NCI-H1436 (cell line): Measurements from ENCODE around the gene MYBBP1A.
"Not testable (repeated sequence)": the region's sequence is repeated elsewhere in the genome, so short reads cannot be mapped to it uniquely, and the experiment has no call there.

Source experiments
- DNase-seq: peaks from one replicate; lab custom pipeline; 2025; lab: John Stamatoyannopoulos, UW

Gene MYBBP1A, protein sequence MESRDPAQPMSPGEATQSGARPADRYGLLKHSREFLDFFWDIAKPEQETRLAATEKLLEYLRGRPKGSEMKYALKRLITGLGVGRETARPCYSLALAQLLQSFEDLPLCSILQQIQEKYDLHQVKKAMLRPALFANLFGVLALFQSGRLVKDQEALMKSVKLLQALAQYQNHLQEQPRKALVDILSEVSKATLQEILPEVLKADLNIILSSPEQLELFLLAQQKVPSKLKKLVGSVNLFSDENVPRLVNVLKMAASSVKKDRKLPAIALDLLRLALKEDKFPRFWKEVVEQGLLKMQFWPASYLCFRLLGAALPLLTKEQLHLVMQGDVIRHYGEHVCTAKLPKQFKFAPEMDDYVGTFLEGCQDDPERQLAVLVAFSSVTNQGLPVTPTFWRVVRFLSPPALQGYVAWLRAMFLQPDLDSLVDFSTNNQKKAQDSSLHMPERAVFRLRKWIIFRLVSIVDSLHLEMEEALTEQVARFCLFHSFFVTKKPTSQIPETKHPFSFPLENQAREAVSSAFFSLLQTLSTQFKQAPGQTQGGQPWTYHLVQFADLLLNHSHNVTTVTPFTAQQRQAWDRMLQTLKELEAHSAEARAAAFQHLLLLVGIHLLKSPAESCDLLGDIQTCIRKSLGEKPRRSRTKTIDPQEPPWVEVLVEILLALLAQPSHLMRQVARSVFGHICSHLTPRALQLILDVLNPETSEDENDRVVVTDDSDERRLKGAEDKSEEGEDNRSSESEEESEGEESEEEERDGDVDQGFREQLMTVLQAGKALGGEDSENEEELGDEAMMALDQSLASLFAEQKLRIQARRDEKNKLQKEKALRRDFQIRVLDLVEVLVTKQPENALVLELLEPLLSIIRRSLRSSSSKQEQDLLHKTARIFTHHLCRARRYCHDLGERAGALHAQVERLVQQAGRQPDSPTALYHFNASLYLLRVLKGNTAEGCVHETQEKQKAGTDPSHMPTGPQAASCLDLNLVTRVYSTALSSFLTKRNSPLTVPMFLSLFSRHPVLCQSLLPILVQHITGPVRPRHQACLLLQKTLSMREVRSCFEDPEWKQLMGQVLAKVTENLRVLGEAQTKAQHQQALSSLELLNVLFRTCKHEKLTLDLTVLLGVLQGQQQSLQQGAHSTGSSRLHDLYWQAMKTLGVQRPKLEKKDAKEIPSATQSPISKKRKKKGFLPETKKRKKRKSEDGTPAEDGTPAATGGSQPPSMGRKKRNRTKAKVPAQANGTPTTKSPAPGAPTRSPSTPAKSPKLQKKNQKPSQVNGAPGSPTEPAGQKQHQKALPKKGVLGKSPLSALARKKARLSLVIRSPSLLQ (N-terminal part only)

DNA sequence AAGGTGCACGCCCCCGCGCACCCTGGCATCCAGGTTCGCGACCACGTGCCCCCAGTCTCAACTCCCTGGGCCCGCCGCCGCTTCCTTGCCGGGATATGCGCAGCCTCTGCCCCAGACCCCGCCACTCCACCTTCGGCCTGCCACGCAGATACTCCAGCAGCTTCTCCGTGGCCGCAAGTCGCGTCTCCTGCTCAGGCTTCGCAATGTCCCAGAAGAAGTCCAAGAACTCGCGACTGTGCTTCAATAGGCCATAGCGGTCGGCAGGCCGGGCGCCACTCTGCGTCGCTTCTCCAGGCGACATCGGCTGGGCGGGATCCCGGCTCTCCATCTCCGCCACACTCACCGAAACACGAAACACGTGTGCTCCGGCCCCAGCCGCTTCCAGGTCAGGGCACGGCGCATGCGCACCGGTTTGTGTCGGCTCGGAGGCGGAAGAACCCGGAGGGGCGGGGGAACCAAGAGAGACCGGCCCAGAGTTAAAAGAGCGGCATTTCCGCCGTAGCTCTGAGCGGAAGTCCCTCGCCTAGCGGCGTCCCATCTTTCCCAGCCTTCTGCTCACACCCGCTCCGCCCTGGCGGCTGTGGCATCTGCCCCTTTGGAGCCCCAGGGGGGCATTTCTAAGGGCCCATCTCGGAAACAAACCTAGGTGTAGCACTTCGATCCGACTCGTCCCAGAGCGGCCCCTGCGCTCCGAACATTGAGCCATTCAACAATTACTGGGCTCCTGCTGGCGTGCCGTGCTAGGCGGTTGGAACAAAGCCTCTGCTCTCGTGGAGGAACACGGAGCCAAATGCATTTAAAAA, at the start of gene MYBBP1A:
TSS of gene MYBBP1A (minus strand) at position 388 of the 803 bp plus-strand sequence. CDS start at position 328, 60 bp downstream.
- DNase-seq = peak; percentile 96

- DNase-seq = not testable (repeated sequence)
Observed at GRCh38 chr17:4604736-4605135, 49.6 kb upstream of the MYBBP1A start.

- DNase-seq = peak; percentile 69
Observed at GRCh38 chr17:4604111-4604644, 49.0 kb upstream of the MYBBP1A start.

GRCh38 chr17:4602041-4602440, 46.9 kb upstream of the MYBBP1A start:
- DNase-seq = no peak

GRCh38 chr17:4601326-4601725, 46.1 kb upstream of the MYBBP1A start:
- DNase-seq = no peak

GRCh38 chr17:4600563-4600962, 45.4 kb upstream of the MYBBP1A start:
- no peak for DNase-seq

DNA sequence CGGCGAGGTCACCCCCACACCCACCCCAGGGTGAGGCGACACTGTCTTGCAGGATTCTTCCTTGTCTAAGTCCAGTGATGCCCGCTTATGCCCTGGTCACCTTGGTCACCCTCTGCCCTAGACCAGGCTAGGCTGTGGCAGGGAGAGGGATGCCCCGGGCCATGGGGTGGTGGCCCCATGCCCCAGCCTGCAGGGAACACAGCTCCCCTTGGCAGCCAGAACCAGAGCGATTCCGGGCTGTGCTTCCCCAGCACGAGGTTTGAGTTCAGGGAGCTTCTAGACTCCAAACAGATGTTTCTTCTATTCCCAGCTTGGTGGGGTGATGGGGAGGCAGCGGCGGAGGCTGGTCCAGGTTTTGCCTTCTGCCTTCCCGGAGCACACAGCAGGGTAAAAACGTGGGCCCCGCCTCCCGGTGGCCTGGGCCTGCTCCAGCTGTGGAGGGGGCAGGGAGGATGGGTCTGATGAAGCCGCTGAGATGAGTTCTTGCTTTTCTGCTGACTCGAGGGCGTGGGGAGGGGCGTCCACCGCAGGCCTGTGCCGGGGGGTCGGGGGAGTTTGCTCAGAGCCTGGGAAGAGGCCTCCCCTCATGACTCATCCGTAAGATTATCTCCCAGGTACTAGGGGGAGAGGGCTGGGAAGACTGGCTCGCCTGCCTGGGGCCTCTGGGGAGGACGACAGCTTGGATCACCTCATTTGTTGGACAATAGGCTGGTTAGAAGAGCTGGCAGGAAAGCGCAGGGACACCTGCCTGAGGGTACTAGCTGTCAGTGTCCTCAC, 44.5 kb upstream of the MYBBP1A start:
- DNase-seq = peak; percentile 57

GRCh38 chr17:4598776-4599504, 43.8 kb upstream of the MYBBP1A start:
- DNase-seq = no peak

GRCh38 chr17:4597975-4598374, 42.8 kb upstream of the MYBBP1A start:
- no peak for DNase-seq

DNA sequence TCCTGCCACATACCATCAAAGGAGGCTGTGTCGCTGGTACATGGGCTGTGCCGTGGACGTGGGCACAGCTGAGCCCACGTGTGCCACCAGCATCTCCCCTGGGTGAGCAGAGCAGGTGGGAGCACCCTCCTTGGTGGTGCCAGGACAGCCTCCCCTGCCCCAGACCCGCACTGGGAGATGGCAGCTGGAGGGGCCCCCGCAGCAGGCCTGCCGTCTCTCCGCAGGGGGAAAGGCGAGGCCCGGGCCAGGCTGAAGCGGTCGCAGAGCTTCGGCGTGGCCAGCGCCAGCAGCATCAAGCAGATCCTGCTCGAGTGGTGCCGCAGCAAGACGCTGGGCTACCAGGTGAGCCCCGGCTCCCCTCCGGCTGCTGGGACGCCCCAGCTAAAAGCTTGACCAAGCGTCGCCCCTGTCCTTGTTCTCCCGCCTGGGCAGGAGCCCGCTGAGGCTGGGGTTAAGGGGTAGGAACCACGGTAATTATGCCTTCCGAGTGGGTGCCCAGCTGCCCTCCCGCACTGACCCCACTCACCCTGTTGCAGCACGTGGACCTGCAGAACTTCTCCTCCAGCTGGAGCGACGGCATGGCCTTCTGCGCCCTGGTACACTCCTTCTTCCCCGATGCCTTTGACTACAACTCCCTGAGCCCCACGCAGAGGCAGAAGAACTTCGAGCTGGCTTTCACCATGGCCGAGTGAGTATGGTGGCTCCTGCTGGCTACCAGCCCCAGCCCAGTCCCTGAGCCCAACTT, 41.6 kb upstream of the MYBBP1A start:
- DNase-seq = no peak

DNA sequence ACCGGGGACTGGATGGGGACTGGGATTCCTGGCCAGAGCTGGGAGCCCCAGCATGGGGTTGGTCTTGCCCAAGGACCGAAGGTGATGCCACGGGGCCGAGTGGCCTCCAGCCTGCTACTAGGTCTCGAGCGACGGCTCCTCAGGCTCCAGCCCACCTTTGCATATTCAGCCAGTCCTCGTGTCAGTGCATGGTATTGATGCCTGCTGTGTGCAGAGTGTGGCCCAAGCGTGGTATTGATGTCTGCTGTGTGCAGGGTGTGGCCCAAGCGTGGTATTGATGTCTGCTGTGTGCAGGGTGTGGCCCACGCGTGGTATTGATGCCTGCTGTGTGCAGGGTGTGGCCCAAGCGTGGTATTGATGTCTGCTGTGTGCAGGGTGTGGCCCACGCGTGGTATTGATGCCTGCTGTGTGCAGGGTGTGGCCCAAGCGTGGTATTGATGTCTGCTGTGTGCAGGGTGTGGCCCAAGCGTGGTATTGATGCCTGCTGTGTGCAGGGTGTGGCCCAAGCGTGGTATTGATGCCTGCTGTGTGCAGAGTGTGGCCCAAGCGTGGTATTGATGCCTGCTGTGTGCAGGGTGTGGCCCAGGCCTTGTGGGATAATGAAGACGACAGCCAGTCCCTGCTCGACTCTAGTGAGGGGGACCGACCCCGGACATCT, 40.6 kb upstream of the MYBBP1A start:
- not testable (repeated sequence) for DNase-seq

GRCh38 chr17:4594931-4595684, 39.9 kb upstream of the MYBBP1A start:
- peak; percentile 32 for DNase-seq

DNA sequence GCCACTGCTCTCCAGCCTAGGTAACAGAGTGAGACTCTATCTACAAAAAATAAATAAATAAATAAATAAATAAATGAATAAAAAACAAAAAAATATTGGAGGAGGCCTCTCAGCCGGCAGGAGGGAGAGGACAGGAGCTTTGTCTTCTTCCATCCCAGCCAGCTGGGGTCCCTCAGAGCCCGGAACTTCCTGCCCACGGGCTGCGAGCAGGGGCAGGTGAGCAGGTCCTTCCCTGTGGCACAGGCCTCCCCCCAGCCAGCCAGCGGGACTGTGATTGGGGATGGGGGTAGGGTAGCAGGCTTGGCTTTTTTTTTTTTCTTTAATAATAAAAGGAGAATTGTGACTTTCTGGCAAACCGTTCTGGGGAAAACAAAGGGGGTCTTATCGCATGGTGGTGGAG, 39.2 kb upstream of the MYBBP1A start:
- no peak for DNase-seq

- no peak for DNase-seq
Observed at GRCh38 chr17:4593021-4593421, 37.8 kb upstream of the MYBBP1A start.

DNA sequence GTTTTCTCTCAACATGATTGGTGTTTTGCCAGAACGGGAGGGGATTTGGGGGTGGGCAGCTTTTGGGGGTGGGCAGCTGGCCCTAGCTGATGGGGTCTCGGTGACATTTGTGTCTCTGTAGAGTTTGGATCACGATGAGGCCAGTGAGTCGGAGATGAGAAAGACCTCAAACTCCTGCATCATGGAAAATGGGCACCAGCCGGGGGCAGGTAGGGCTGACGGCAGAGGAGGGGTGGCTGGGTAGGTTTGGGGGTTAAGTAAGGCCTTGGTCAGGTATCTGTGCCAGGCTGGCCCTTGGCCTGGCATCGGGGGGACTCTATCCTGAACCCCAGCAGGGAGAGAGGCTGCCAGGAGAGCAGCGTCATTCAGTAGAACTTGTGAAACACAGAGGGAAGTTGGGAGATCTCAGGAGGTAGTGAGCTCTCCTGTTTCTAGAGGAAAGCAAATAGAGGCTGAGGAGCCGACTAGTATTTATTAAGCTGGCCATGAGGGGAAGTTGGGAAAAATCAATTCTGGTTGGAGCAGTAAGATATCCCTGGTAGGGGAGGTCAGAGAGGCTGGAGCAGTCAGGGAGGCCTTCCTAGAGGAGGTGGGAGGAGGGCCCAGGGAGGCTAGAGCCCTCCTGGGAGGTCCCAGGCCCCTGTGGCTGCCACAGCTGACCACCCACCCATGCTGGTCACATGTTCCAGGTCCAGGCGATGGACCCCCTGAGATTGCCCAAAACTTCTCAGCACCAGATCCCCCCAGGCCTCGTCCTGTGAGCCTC, 37.2 kb upstream of the MYBBP1A start:
- no peak for DNase-seq

GRCh38 chr17:4591529-4591928, 36.3 kb upstream of the MYBBP1A start:
- no peak for DNase-seq
